HEK293 (cell line): ENCODE results near the gene SCN7A.

Experiments
- ZNF202 ChIP-seq: fragments of 450-650 bp; formaldehyde crosslinking; IDR thresholded peaks from 2 replicates; pipeline ENCODE4 v1.5.1; 2016; ENCODE audit warnings: missing biosample characterization, missing genetic modification characterization, borderline replicate concordance
- ZNF221 ChIP-seq: fragments of 450-650 bp; formaldehyde crosslinking; IDR thresholded peaks from 2 replicates; pipeline ENCODE4 v1.5.1; 2017; ENCODE audit warnings: missing biosample characterization, missing genetic modification characterization, borderline replicate concordance
- ZNF561 ChIP-seq: fragments of 450-650 bp; IDR thresholded peaks from 2 replicates; pipeline ENCODE4 v1.5.1; 2018; ENCODE audit warnings: missing biosample characterization, missing genetic modification characterization, borderline replicate concordance
- TF ChIP-seq, protein P1 (sequence below): fragments of 450-650 bp; formaldehyde crosslinking; IDR thresholded peaks from 2 replicates; pipeline ENCODE4 v1.5.1; 2016; ENCODE audit warnings: missing biosample characterization, missing genetic modification characterization
- TF ChIP-seq, protein P2 (sequence below): fragments of 450-650 bp; formaldehyde crosslinking; optimal IDR thresholded peaks from 2 replicates; pipeline ENCODE3; 2016; ENCODE audit warnings: missing biosample characterization, mild to moderate bottlenecking, missing genetic modification characterization

GRCh38 chr2:166436189-166436588 lies 57.9 kb downstream of the SCN7A start:
- TF ChIP-seq, protein P1, sequence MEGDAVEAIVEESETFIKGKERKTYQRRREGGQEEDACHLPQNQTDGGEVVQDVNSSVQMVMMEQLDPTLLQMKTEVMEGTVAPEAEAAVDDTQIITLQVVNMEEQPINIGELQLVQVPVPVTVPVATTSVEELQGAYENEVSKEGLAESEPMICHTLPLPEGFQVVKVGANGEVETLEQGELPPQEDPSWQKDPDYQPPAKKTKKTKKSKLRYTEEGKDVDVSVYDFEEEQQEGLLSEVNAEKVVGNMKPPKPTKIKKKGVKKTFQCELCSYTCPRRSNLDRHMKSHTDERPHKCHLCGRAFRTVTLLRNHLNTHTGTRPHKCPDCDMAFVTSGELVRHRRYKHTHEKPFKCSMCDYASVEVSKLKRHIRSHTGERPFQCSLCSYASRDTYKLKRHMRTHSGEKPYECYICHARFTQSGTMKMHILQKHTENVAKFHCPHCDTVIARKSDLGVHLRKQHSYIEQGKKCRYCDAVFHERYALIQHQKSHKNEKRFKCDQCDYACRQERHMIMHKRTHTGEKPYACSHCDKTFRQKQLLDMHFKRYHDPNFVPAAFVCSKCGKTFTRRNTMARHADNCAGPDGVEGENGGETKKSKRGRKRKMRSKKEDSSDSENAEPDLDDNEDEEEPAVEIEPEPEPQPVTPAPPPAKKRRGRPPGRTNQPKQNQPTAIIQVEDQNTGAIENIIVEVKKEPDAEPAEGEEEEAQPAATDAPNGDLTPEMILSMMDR (tag by site-specific recombination), result no peak
- TF ChIP-seq ZNF221 (tag by site-specific recombination), result no peak
- no peak for TF ChIP-seq ZNF561 (tag by site-specific recombination)
- TF ChIP-seq, protein P2, sequence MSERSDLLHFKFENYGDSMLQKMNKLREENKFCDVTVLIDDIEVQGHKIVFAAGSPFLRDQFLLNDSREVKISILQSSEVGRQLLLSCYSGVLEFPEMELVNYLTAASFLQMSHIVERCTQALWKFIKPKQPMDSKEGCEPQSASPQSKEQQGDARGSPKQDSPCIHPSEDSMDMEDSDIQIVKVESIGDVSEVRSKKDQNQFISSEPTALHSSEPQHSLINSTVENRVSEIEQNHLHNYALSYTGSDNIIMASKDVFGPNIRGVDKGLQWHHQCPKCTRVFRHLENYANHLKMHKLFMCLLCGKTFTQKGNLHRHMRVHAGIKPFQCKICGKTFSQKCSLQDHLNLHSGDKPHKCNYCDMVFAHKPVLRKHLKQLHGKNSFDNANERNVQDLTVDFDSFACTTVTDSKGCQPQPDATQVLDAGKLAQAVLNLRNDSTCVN, result no peak
- no peak for TF ChIP-seq ZNF202
